Loucy (cell line): Measurements from ENCODE around the gene COQ3.

ENCODE experiments used
- H2AFZ ChIP-seq: fragments of 200-600 bp; sonication (generic); 2 replicates; pipeline ENCODE4 v1.6.0; 2016; ENCODE audit warnings: antibody characterized with exemption, mild to moderate bottlenecking, low read length, moderate library complexity
- H3F3A ChIP-seq: fragments of 200-600 bp; 2 replicates; pipeline ENCODE4 v1.6.0; 2016; ENCODE audit warnings: antibody characterized with exemption, low read depth, mild to moderate bottlenecking
- H3K27me3 ChIP-seq: fragments of 200-600 bp; sonication (generic); 2 replicates; pipeline ENCODE4 v1.6.1; 2014; ENCODE audit warnings: low read length, mild to moderate bottlenecking; ENCODE audit not compliant: insufficient read depth, poor library complexity, severe bottlenecking
- H3K36me3 ChIP-seq: fragments of 200-600 bp; sonication (generic); 2 replicates; pipeline ENCODE4 v1.6.1; 2016; ENCODE audit warnings: low read length; ENCODE audit not compliant: insufficient read depth
- H3K4me1 ChIP-seq: fragments of 200-600 bp; sonication (generic); 2 replicates; pipeline ENCODE4 v1.5.1; 2014; ENCODE audit warnings: low read length, mild to moderate bottlenecking; ENCODE audit not compliant: insufficient read depth, poor library complexity, severe bottlenecking
- H3K4me2 ChIP-seq: fragments of 200-600 bp; sonication (generic); 2 replicates; pipeline ENCODE4 v1.6.0; 2014; ENCODE audit warnings: antibody characterized with exemption, low read length, low read depth, mild to moderate bottlenecking; ENCODE audit not compliant: poor library complexity, severe bottlenecking
- H3K4me3 ChIP-seq: fragments of 200-600 bp; sonication (generic); 2 replicates; pipeline ENCODE4 v1.5.1; 2014; ENCODE audit warnings: low read length, mild to moderate bottlenecking, mixed read lengths; ENCODE audit not compliant: poor library complexity, severe bottlenecking
- H3K79me2 ChIP-seq: fragments of 200-600 bp; sonication (generic); 2 replicates; pipeline ENCODE4 v1.6.1; 2014; ENCODE audit warnings: low read length; ENCODE audit not compliant: insufficient read depth
- H3K9ac ChIP-seq: fragments of 200-600 bp; sonication (generic); 2 replicates; pipeline ENCODE4 v1.6.0; 2014; ENCODE audit warnings: mild to moderate bottlenecking, low read depth, low read length, moderate library complexity; ENCODE audit not compliant: poor library complexity, severe bottlenecking
- H3K9me2 ChIP-seq: fragments of 200-600 bp; sonication (generic); replicated peaks from 2 replicates; pipeline ENCODE4 v1.6.1; 2016; ENCODE audit warnings: low read depth, low read length, mixed read lengths
- H3K9me3 ChIP-seq: fragments of 200-600 bp; sonication (generic); 2 replicates; pipeline ENCODE4 v1.6.1; 2014; ENCODE audit warnings: mild to moderate bottlenecking, antibody characterized with exemption, low read length, low read depth; ENCODE audit not compliant: insufficient read depth
- H4K20me1 ChIP-seq: fragments of 200-600 bp; sonication (generic); 2 replicates; pipeline ENCODE4 v1.6.0; 2014; ENCODE audit warnings: antibody characterized with exemption, low read length, mild to moderate bottlenecking; ENCODE audit not compliant: insufficient read depth, poor library complexity, severe bottlenecking
- EZH2phosphoT487 ChIP-seq: fragments of 200-600 bp; IDR thresholded peaks from 2 replicates; pipeline ENCODE4 v1.6.1; 2018; ENCODE audit warnings: antibody characterized with exemption, mild to moderate bottlenecking, moderate library complexity, borderline replicate concordance
- TF ChIP-seq, protein P1 (sequence below): fragments of 200-600 bp; sonication (generic); conservative IDR thresholded peaks from 2 replicates; pipeline ENCODE4 v1.5.1; 2014; ENCODE audit warnings: mild to moderate bottlenecking, antibody characterized with exemption, low read length

COQ3 gene, protein sequence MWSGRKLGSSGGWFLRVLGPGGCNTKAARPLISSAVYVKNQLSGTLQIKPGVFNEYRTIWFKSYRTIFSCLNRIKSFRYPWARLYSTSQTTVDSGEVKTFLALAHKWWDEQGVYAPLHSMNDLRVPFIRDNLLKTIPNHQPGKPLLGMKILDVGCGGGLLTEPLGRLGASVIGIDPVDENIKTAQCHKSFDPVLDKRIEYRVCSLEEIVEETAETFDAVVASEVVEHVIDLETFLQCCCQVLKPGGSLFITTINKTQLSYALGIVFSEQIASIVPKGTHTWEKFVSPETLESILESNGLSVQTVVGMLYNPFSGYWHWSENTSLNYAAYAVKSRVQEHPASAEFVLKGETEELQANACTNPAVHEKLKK

DNA sequence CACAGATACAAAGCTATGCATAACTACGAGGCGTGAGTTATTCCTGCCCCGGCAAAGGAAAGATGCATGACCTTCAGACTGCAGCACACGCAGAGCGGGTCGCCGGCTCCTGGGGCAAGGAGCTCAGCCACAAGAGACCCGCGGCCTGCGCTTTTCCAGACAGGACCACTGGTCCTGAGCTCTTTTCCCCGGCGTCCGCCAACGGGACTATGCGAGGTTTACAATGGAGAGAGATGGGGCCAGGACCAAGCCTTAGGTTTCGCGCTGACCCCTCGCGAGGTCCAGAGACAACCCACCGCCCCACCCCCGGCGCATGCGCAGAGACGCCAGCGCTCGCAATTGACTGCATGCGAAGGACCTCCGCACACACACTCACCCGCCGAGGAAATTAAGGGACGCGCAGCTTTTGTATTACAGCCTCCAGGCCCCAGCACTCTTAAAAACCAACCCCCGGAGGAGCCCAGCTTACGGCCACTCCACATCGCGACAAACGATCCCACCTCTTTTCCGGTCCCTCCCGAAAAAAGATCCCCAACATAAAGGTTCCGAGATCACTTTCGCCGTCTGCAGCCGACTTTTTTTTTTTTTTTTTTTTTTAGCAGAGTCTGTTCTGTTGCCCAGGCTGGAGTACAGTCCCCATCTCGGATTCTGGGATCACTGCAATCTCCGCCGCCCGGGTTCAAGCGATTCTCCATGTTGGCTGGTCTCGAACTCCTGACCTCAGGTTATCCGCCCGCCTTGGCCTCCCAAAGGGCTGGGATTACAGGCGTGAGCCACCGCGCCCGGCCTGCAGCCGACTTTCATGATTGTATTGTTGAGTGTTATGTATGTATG is at the start of gene COQ3:
Gene COQ3 (minus strand): TSS at position 498 of the 834 bp plus-strand sequence. CDS start 16 bp downstream, at position 482.
- no peaks in the 10 kb centered on the region; the same call in 1 of the 2 replicates for H3F3A ChIP-seq
- peak within 1 kb of the TSS; percentile 96 for H2AFZ ChIP-seq
- H3K9me2 ChIP-seq: no peaks in the 10 kb centered on the region
- peak within 1 kb of the TSS; percentile 79 for H3K4me3 ChIP-seq
- H3K79me2 ChIP-seq: no peaks in the 10 kb centered on the region
- peak within 1 kb of the TSS; percentile 69 for H3K9ac ChIP-seq
- peaks cover 14% of the 10 kb centered on the region for H3K36me3 ChIP-seq
- no peaks in the 10 kb centered on the region for H4K20me1 ChIP-seq
- no peaks in the 10 kb centered on the region for H3K27me3 ChIP-seq
- H3K4me1 ChIP-seq: no peaks in the 10 kb centered on the region
- TF ChIP-seq, protein P1, sequence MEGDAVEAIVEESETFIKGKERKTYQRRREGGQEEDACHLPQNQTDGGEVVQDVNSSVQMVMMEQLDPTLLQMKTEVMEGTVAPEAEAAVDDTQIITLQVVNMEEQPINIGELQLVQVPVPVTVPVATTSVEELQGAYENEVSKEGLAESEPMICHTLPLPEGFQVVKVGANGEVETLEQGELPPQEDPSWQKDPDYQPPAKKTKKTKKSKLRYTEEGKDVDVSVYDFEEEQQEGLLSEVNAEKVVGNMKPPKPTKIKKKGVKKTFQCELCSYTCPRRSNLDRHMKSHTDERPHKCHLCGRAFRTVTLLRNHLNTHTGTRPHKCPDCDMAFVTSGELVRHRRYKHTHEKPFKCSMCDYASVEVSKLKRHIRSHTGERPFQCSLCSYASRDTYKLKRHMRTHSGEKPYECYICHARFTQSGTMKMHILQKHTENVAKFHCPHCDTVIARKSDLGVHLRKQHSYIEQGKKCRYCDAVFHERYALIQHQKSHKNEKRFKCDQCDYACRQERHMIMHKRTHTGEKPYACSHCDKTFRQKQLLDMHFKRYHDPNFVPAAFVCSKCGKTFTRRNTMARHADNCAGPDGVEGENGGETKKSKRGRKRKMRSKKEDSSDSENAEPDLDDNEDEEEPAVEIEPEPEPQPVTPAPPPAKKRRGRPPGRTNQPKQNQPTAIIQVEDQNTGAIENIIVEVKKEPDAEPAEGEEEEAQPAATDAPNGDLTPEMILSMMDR: no peak
- no peak for TF ChIP-seq EZH2phosphoT487
- H3K4me2 ChIP-seq: peak within 1 kb of the TSS; percentile 59
- H3K9me3 ChIP-seq: no peaks in the 10 kb centered on the region

DNA sequence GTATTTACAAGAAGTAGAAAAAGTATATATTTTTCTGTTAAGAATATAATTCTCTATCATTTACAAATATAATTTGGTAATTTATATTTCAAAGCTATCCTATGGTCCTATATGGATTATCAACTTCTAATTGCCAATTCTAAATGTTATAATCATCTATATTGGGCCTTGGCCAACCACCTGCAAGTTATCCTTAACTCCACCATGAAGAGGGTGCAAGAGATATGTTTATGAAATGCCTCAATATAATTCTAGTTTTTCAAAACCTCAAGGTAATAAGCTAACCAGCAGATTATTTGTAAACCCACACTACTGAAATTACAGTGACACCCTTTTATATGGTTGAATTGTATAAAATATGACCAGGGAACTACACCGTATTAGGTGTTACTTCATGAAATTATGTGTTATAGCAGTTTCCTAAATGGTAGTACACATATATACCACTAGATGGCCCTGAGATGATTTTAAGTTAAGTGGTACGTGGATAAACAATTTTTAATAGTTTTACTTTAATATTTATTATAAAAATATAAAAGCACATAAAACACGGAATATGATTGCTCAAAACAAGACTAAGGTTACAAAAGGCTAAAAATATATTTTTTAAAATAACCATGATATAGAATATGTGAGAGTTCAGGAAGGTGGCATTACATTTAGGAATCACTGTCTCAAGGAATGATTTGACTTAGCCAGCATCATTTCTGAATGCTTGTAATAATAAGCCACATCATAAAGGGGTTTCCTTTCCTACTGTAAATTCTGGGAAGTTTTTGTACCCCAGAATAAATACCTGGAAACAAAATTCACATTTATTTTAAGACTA is 40.9 kb upstream of the COQ3 start:
- Histone ChIP-seq H3K36me3 (no peaks in the 10 kb centered on the region), H2AFZ (no peak overlapping the region), H3K9ac (no peak overlapping the region)

DNA sequence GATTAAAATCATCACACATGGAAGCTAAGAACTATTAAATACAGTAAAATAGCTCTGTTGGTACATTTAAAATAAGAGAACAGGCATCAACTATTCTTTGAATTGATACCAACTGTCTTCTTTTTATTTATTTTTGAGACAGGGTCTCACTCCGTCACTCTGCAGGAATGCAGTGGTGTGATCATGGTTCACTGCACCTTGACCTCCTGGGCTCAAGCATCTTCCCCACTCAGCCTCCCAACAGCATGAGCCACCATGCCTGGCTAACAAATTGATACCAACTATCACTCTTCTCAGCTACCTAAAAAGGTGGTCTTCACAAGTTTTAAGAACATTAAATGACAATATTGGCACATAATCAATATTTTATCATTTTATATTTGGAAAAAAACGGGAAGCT is 38.9 kb upstream of the COQ3 start:
- Histone ChIP-seq H3K9ac (no peak overlapping the region), H3K4me2 (no peak overlapping the region), H3F3A (no peaks in the 10 kb centered on the region), H3K9me3 (no peaks in the 10 kb centered on the region), H2AFZ (no peak overlapping the region), H3K36me3 (no peaks in the 10 kb centered on the region), H3K79me2 (peaks cover 7% of the 10 kb centered on the region), H4K20me1 (no peaks in the 10 kb centered on the region), H3K9me2 (no peaks in the 10 kb centered on the region), H3K27me3 (no peaks in the 10 kb centered on the region), H3K4me3 (no peak overlapping the region), H3K4me1 (peaks cover 2% of the 10 kb centered on the region)
- TF ChIP-seq, protein P1: no peak
- TF ChIP-seq EZH2phosphoT487: no peak

More for the DNA sequence above, 40.9 kb upstream of the COQ3 start:
- Histone ChIP-seq H3F3A (no peaks in the 10 kb centered on the region), H3K4me1 (no peaks in the 10 kb centered on the region), H3K9me3 (no peaks in the 10 kb centered on the region), H3K4me2 (no peak overlapping the region), H3K79me2 (no peaks in the 10 kb centered on the region), H4K20me1 (no peaks in the 10 kb centered on the region), H3K9me2 (no peaks in the 10 kb centered on the region), H3K4me3 (no peak overlapping the region), H3K27me3 (no peaks in the 10 kb centered on the region)
- TF ChIP-seq, protein P1: peak; percentile 64
- no peak for TF ChIP-seq EZH2phosphoT487
